CD4-positive, alpha-beta T cell (primary cell): ENCODE data around the gene PLCB2. TPM values are rescaled to one million over a fixed set of nuclear protein-coding genes. Genes with fewer than 3 reads are reported as not detected.

ENCODE experiments used
- ATAC-seq: fragments of 200-7000 bp; cut with Tn5 transposase; one replicate; pipeline ENCODE4 v1.10.0; 2022; ENCODE audit warnings: mild to moderate bottlenecking; ENCODE audit not compliant: poor library complexity
- CTCF ChIA-PET: fragments of 350-600 bp; sonication (Branson Sonifier 250); formaldehyde crosslinking; loops from one replicate; lab custom pipeline; 2021; ENCODE audit warnings: antibody characterized with exemption, inconsistent platforms; lab: Charles Lee
- POLR2A ChIA-PET: fragments of 350-600 bp; sonication (Branson Sonifier 250); formaldehyde crosslinking; loops from one replicate; lab custom pipeline; 2021; ENCODE audit warnings: antibody characterized with exemption, inconsistent platforms; lab: Charles Lee
- DNase-seq, 14 experiments: peaks; one replicate each; pipeline ENCODE4 v3.0.0-alpha.2; 2013 to 2020; ENCODE audit warnings: mixed read lengths in 2 of 14
- H3K27ac ChIP-seq, 2 donors: one replicate each; pipeline versions ENCODE4 v1.5.1 to v1.7.0; 2013; ENCODE audit warnings: low read length in 2 of 2, low read depth in 1 of 2, mild to moderate bottlenecking in 1 of 2
- H3K27me3 ChIP-seq, 2 experiments: 1 replicate in 1 of 2; 2 replicates in 1 of 2; pipeline versions ENCODE4 v1.6.1 to v1.7.0; 2013; ENCODE audit warnings: low read length in 2 of 2, control low read depth in 1 of 2, mild to moderate bottlenecking in 1 of 2, moderate library complexity in 1 of 2; ENCODE audit not compliant: insufficient read depth in 2 of 2, control insufficient read depth in 1 of 2
- H3K36me3 ChIP-seq: one replicate; pipeline ENCODE4 v1.6.1; 2013; ENCODE audit warnings: low read length, control low read depth; ENCODE audit not compliant: insufficient read depth
- H3K4me1 ChIP-seq: one replicate; pipeline ENCODE4 v1.6.1; 2013; ENCODE audit warnings: low read length, control low read depth; ENCODE audit not compliant: insufficient read depth
- H3K4me3 ChIP-seq: one replicate; pipeline ENCODE4 v1.5.1; 2013; ENCODE audit warnings: mild to moderate bottlenecking, low read length, moderate library complexity
- H3K9me3 ChIP-seq, 2 experiments: 1 replicate in 1 of 2; 2 replicates in 1 of 2; pipeline versions ENCODE4 v1.6.1 to v1.7.0; 2013; ENCODE audit warnings: low read length in 2 of 2, mild to moderate bottlenecking in 2 of 2, control low read depth in 1 of 2, moderate library complexity in 1 of 2; ENCODE audit not compliant: control insufficient read depth in 1 of 2, insufficient read depth in 1 of 2
- H3K27ac Mint-ChIP-seq: one replicate; pipeline ENCODE4 v1.8.0; 2020; ENCODE audit warnings: mixed read lengths
- H3K27me3 Mint-ChIP-seq: one replicate; pipeline ENCODE4 v1.8.0; 2021; ENCODE audit warnings: mixed read lengths
- H3K36me3 Mint-ChIP-seq: one replicate; pipeline ENCODE4 v1.8.0; 2021; ENCODE audit warnings: low read depth, mixed read lengths
- H3K4me1 Mint-ChIP-seq: one replicate; pipeline ENCODE4 v1.8.0; 2021; ENCODE audit warnings: low read depth, mixed read lengths
- H3K4me3 Mint-ChIP-seq: one replicate; pipeline ENCODE4 v1.8.0; 2020; ENCODE audit warnings: mild to moderate bottlenecking, mixed read lengths
- H3K9me3 Mint-ChIP-seq: one replicate; pipeline ENCODE4 v1.8.0; 2020; ENCODE audit warnings: mixed read lengths
- intact Hi-C, 2 experiments: fragments of 100-400 bp; cut with DNase I in 1 of 2; cut with micrococcal nuclease in 1 of 2; formaldehyde crosslinking; loops; one replicate each; pipeline versions ENCODE4 v1.15.1 to v1.9.0; 2023 to 2025; cut with DNase I, micrococcal nuclease
- total RNA-seq, 174 experiments: library from RNA in 2 of 174; stranded (reverse) in 2 of 174; gene quantifications; one replicate each; pipeline ENCODE4 v1.2.3 and lab custom pipeline; 2021 to 2026
- TF ChIP-seq, protein P1 (sequence below): fragments of 200-600 bp; IDR thresholded peaks from one replicate; pipeline ENCODE4 v1.8.0; 2022; ENCODE audit warnings: antibody characterized with exemption, mild to moderate bottlenecking

The PLCB2 gene
- total RNA-seq, 2 experiments from 2014 or later, result 206 to 222 TPM

GRCh38 chr15:40334941-40335795, 27.4 kb upstream of the PLCB2 start:
- Histone ChIP-seq H3K27me3 (no peaks in the 10 kb centered on the region), H3K36me3 (no peaks in the 10 kb centered on the region), H3K9me3 (no peaks in the 10 kb centered on the region), H3K4me1 (peaks cover 31% of the 10 kb centered on the region), H3K4me3 (no peak overlapping the region), H3K27ac (no peak overlapping the region)
- no peaks in the 10 kb centered on the region for H3K9me3 Mint-ChIP-seq
- TF ChIP-seq, protein P1, sequence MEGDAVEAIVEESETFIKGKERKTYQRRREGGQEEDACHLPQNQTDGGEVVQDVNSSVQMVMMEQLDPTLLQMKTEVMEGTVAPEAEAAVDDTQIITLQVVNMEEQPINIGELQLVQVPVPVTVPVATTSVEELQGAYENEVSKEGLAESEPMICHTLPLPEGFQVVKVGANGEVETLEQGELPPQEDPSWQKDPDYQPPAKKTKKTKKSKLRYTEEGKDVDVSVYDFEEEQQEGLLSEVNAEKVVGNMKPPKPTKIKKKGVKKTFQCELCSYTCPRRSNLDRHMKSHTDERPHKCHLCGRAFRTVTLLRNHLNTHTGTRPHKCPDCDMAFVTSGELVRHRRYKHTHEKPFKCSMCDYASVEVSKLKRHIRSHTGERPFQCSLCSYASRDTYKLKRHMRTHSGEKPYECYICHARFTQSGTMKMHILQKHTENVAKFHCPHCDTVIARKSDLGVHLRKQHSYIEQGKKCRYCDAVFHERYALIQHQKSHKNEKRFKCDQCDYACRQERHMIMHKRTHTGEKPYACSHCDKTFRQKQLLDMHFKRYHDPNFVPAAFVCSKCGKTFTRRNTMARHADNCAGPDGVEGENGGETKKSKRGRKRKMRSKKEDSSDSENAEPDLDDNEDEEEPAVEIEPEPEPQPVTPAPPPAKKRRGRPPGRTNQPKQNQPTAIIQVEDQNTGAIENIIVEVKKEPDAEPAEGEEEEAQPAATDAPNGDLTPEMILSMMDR, result no peak
- H3K4me1 Mint-ChIP-seq, result peaks cover 21% of the 10 kb centered on the region
- no peak overlapping the region for H3K4me3 Mint-ChIP-seq
- ChIA-PET POLR2A (interaction anchor here (1.3 to 4.2 kb wide), 4 partner anchors 10 to 28 kb away, joined by 4 to 34 read pairs (median 10); partner anchors contain the start of genes INAFM2 and PLCB2), CTCF (interaction anchor here (0.6 to 1.7 kb wide), 4 partner anchors 9 to 205 kb away, joined by 3 to 5 read pairs (median 3); partner anchors contain the start of gene INAFM2)
- peak in 2 of 14 experiments; percentile 37 to 41 for DNase-seq
- H3K36me3 Mint-ChIP-seq, result no peaks in the 10 kb centered on the region
- no peak for ATAC-seq
- H3K27me3 Mint-ChIP-seq, result no peaks in the 10 kb centered on the region
- intact Hi-C loops, result loop anchor here (5.0 to 10.0 kb wide), 2 partner anchors 118 to 550 kb away; partner anchors contain the start of gene FSIP1 (in 1 of the 2)
- H3K27ac Mint-ChIP-seq, result no peak overlapping the region

- TF ChIP-seq, protein P1, result no peak
- no peaks in the 10 kb centered on the region for H3K9me3 ChIP-seq
- H3K27ac Mint-ChIP-seq, result peak overlapping the region; percentile 70
- no peaks in the 10 kb centered on the region for H3K9me3 Mint-ChIP-seq
- no peak for ATAC-seq
- H3K4me3 Mint-ChIP-seq, result no peak overlapping the region
- peaks cover 31% of the 10 kb centered on the region for H3K4me1 ChIP-seq
- DNase-seq, result no peak
- no peaks in the 10 kb centered on the region for H3K27me3 Mint-ChIP-seq
- H3K27me3 ChIP-seq, result no peaks in the 10 kb centered on the region
- CTCF ChIA-PET, result interaction anchor here (0.6 to 1.7 kb wide), 5 partner anchors 10 to 858 kb away, joined by 3 to 5 read pairs (median 4); partner anchors contain the start of gene INAFM2
- H3K27ac ChIP-seq, result no peak overlapping the region
- peaks cover 21% of the 10 kb centered on the region for H3K4me1 Mint-ChIP-seq
- H3K36me3 ChIP-seq, result no peaks in the 10 kb centered on the region
- H3K4me3 ChIP-seq, result no peak overlapping the region
- H3K36me3 Mint-ChIP-seq, result no peaks in the 10 kb centered on the region
- intact Hi-C loops, result loop anchor here in 1 of 2 experiments (5.0 to 10.0 kb wide), 2 partner anchors 117 to 550 kb away; partner anchors contain the start of gene FSIP1
- POLR2A ChIA-PET, result interaction anchor here (0.9 to 1.8 kb wide), 4 partner anchors 10 to 27 kb away, joined by 3 to 13 read pairs (median 6); partner anchors contain the start of genes INAFM2 and PLCB2
Observed at GRCh38 chr15:40334541-40334940, 26.8 kb upstream of the PLCB2 start.

- CTCF ChIA-PET, result interaction anchor here (0.6 to 1.7 kb wide), 5 partner anchors 10 to 859 kb away, joined by 3 to 5 read pairs (median 4); partner anchors contain the start of gene INAFM2
- Mint-ChIP-seq H3K4me3 (peak overlapping the region; percentile 18), H3K27me3 (no peaks in the 10 kb centered on the region), H3K9me3 (no peaks in the 10 kb centered on the region), H3K27ac (peak overlapping the region; percentile 70), H3K4me1 (peaks cover 22% of the 10 kb centered on the region), H3K36me3 (no peaks in the 10 kb centered on the region)
- peak; percentile 75 for ATAC-seq
- Histone ChIP-seq H3K4me1 (peaks cover 31% of the 10 kb centered on the region), H3K4me3 (no peak overlapping the region), H3K27me3 (no peaks in the 10 kb centered on the region), H3K9me3 (no peaks in the 10 kb centered on the region), H3K36me3 (no peaks in the 10 kb centered on the region), H3K27ac (peak overlapping the region in 1 of 2 donors; percentile 17)
- intact Hi-C loops, result loop anchor here in 1 of 2 experiments (1.0 to 10.0 kb wide), 3 partner anchors 10 to 549 kb away; partner anchors contain the start of gene FSIP1
- TF ChIP-seq, protein P1, result no peak
- POLR2A ChIA-PET, result interaction anchor here (0.9 to 1.8 kb wide), 4 partner anchors 9 to 27 kb away, joined by 3 to 13 read pairs (median 6); partner anchors contain the start of genes INAFM2 and PLCB2
- DNase-seq, result peak in 7 of 14 experiments; percentile 35 to 64 (median 54)
Observed at GRCh38 chr15:40333922-40334492, 26.3 kb upstream of the PLCB2 start.
